ENCODE data around the gene CYBA. TPM values are rescaled to one million over a fixed set of nuclear protein-coding genes. Genes with fewer than 3 reads are reported as not detected.

CYBA gene
- total RNA-seq, 1 donor from 2014 or later: 116 TPM

DNA sequence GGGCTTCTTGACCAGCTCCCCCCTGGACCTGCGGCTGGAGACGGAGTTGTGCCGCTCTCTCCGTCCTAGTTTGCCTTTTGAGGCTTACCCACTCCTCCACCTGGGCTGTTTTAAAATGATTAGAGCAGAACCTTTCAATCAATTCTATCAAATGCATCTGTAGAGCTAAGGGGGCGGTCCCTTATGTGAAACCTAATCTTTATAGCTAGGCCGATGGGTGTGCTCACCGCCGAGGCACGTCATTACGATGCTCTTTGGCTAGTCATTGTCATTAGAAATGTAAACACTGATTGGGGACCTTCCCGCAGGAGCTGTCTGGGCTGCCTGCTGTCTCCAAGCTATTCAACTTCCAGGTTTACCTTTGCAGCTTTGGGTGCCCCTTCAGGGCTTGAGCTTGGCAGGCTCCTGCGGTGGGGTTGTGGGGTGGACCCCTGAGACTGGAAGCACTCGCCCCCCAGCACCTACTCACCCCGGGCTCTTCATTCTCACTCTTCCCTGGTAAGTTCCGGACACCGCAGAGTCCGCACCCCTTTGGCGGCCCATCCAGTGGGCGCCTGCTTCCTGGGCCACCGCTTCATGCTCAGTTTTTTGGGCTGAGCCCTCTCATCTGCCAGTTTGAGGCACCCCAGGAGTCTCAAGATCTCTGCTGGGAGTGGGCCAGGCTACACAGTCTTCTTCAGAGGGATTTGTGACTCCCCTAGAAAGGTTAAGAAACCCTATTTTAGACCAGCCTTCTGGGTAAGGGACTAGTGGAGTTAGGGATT is 33.4 kb downstream of the CYBA start:
- no peaks in the 10 kb centered on the region for H3K4me1 Mint-ChIP-seq
- H3K36me3 Mint-ChIP-seq: peaks cover 5% of the 10 kb centered on the region
- TF ChIP-seq, protein P1, sequence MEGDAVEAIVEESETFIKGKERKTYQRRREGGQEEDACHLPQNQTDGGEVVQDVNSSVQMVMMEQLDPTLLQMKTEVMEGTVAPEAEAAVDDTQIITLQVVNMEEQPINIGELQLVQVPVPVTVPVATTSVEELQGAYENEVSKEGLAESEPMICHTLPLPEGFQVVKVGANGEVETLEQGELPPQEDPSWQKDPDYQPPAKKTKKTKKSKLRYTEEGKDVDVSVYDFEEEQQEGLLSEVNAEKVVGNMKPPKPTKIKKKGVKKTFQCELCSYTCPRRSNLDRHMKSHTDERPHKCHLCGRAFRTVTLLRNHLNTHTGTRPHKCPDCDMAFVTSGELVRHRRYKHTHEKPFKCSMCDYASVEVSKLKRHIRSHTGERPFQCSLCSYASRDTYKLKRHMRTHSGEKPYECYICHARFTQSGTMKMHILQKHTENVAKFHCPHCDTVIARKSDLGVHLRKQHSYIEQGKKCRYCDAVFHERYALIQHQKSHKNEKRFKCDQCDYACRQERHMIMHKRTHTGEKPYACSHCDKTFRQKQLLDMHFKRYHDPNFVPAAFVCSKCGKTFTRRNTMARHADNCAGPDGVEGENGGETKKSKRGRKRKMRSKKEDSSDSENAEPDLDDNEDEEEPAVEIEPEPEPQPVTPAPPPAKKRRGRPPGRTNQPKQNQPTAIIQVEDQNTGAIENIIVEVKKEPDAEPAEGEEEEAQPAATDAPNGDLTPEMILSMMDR (IDR thresholded peaks at IDR 0.05; ENCODE audit: unreplicated experiment): no peak
- H3K4me3 Mint-ChIP-seq: no peak overlapping the region
- H3K27me3 Mint-ChIP-seq (ENCODE audit: low read depth): no peaks in the 10 kb centered on the region
- DNase-seq (ENCODE audit: low spot score in 2 of 2, unreplicated experiment in 2 of 2): no peak
- no peak overlapping the region for H3K27ac Mint-ChIP-seq
- H3K9me3 Mint-ChIP-seq: no peaks in the 10 kb centered on the region

DNA sequence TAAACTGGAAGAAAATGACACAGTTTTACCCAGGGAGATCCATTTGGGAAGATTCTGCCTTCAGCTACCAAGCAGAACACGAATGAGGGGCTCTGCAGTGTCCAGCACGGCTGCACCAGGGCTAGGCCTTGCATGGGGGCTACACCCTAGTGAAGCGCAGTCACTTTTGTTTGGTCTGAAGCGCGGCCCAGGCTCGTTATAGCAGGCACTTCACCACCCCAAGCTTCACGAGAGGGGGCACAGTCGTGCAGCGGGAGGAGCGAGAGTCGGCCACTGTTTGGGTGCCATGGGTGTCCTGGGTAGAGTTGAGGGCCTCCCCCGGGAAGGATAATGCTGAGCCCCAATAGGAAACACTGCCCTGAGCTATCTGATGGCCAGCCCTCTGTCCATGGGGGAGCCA is 34.1 kb downstream of the CYBA start:
- TF ChIP-seq, protein P1 (IDR thresholded peaks at IDR 0.05; ENCODE audit: unreplicated experiment): no peak
- Mint-ChIP-seq H3K27me3 (ENCODE audit: low read depth) (no peaks in the 10 kb centered on the region), H3K36me3 (peaks cover 5% of the 10 kb centered on the region), H3K4me3 (no peak overlapping the region), H3K27ac (no peak overlapping the region), H3K9me3 (no peaks in the 10 kb centered on the region), H3K4me1 (no peaks in the 10 kb centered on the region)
- no peak for DNase-seq (ENCODE audit: low spot score in 2 of 2, unreplicated experiment in 2 of 2)

DNA sequence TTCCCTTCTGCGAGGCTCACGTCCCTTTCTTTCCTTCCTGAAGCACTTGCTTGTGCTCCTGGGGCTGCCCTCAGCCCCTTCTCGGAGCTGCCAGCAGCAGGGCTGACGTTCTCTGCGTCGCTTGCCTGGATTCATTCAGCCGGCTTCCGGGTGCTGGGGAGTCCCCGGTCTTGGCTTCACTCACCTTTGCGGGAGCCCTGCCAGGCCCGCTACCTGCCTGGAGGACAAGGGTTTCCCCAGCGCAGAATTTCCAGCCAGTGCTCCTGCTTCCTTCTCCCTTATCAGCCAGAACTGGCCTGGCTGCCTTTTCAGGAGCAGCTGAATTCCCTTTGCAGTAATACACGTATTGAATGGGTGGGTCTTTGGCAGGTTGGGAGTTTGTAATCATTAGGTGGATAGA is 34.5 kb downstream of the CYBA start:
- Mint-ChIP-seq H3K27me3 (ENCODE audit: low read depth) (no peaks in the 10 kb centered on the region), H3K4me3 (no peak overlapping the region), H3K27ac (no peak overlapping the region), H3K4me1 (no peaks in the 10 kb centered on the region), H3K9me3 (no peaks in the 10 kb centered on the region), H3K36me3 (peaks cover 5% of the 10 kb centered on the region)
- TF ChIP-seq, protein P1 (IDR thresholded peaks at IDR 0.05; ENCODE audit: unreplicated experiment): no peak
- no peak for DNase-seq (ENCODE audit: low spot score in 2 of 2, unreplicated experiment in 2 of 2)

DNA sequence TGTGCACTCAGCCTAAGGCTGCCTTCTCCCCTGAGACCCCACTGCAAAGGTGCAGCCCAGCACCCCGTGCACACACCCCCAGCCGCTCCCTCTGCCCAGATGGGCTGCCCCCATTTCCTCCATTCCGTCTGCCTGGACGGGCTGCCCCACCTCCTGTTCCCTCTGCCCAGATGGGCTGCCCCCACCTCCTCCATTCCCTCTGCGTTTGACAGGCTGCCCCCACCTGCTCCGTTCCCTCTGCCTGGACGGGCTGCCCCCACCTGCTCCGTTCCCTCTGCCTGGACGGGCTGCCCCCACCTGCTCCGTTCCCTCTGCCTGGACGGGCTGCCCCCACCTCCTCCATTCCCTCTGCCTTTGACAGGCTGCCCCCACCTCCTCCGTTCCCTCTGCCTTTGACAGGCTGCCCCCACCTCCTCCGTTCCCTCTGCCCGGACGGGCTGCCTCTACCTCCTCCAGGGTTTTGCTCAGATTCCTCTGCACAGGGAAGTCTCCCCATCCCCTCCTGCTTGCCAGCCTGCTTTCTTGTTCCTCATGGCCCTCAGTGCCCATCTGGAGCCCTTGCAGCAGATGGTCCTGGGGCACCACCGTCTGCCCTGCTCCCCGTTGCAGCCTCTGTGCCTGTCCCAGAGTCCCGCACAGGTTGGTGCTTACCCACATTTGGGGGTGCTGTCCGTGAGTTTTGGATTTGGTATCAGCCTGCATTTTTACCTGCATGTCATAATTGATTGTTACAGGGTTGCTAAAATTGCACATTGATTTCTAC is 35.9 kb downstream of the CYBA start:
- H3K9me3 Mint-ChIP-seq: no peaks in the 10 kb centered on the region
- no peaks in the 10 kb centered on the region for H3K27me3 Mint-ChIP-seq (ENCODE audit: low read depth)
- no peak overlapping the region for H3K4me3 Mint-ChIP-seq
- TF ChIP-seq, protein P1 (IDR thresholded peaks at IDR 0.05; ENCODE audit: unreplicated experiment): no peak
- DNase-seq (ENCODE audit: low spot score in 2 of 2, unreplicated experiment in 2 of 2): no peak
- H3K27ac Mint-ChIP-seq: no peak overlapping the region
- H3K36me3 Mint-ChIP-seq: peaks cover 12% of the 10 kb centered on the region
- H3K4me1 Mint-ChIP-seq: no peaks in the 10 kb centered on the region

DNA sequence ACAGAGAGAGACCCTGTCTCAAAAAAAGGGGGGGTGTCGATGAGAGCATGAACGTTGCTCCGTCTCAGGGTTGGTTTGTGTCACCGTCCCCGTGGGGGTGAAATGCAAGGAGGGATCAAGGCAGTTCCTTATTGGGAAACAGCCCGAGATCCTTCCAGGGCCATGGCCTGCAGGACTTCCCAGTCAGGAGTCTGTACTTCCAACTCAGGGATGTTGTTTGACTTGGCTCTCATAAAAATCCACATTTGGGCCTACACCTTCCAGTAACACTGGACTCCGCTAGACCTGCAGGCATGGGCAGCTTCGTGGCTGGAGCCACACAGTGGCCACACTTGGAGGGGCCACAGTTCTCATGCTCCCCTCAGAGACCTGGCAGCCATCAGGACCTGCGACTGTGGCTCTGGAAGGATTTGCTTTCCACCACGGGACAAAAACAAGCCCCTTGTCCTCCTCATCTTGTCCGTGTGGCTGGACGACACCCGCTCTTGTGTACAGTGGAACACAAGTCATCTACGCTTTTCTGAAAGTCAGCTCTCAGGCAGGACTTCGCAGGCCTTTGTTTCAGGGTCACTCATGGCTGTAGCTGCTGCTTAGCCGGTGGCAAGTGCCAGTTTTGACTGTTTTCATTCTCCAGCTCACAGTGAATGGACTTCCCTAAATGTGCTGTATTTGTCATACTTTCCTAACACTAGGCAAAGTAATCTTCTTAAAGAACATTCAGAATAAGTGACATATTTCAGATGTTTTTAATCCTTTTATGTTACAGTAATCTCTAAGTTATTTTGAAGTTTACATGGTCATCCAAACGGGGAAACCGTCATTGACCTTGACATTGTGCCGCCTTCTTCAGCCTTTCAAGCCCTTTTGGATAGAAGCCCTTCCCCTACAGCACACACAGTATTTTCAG is 36.7 kb downstream of the CYBA start:
- no peaks in the 10 kb centered on the region for H3K4me1 Mint-ChIP-seq
- TF ChIP-seq, protein P1 (IDR thresholded peaks at IDR 0.05; ENCODE audit: unreplicated experiment): no peak
- no peak overlapping the region for H3K4me3 Mint-ChIP-seq
- no peaks in the 10 kb centered on the region for H3K27me3 Mint-ChIP-seq (ENCODE audit: low read depth)
- DNase-seq (ENCODE audit: low spot score in 2 of 2, unreplicated experiment in 2 of 2): no peak
- peaks cover 16% of the 10 kb centered on the region for H3K36me3 Mint-ChIP-seq
- H3K27ac Mint-ChIP-seq: no peak overlapping the region
- no peaks in the 10 kb centered on the region for H3K9me3 Mint-ChIP-seq
